Upper lobe of left lung (tissue), 6 donors: ENCODE data around the gene MSI2. TPM values are rescaled to one million over a fixed set of nuclear protein-coding genes. Genes with fewer than 3 reads are reported as not detected.
A peak's percentile ranks its signal among the peaks of the same experiment; 100 is the strongest.

Experiments used
- ATAC-seq, 2 donors: fragments of 200-7000 bp; cut with Tn5 transposase; one replicate each; pipeline ENCODE4 v1.9.1; 2022; ENCODE audit warnings: mild to moderate bottlenecking in 2 of 2, moderate library complexity in 2 of 2; ENCODE audit not compliant: low FRiP score in 2 of 2
- DNase-seq, 2 donors: peaks; one replicate each; pipeline ENCODE4 v3.0.0-alpha.2; 2019 to 2020
- H3K27ac ChIP-seq, 4 donors: fragments of 200-600 bp; sonication (generic); one replicate each; pipeline ENCODE4 v1.5.1; 2016 to 2019
- H3K27me3 ChIP-seq, 4 donors: fragments of 200-600 bp; sonication (generic); one replicate each; pipeline ENCODE4 v1.5.1; 2017 to 2019
- H3K36me3 ChIP-seq, 4 donors: fragments of 200-600 bp; sonication (generic); one replicate each; pipeline ENCODE4 v1.5.1; 2016 to 2019
- H3K4me1 ChIP-seq, 4 donors: fragments of 200-600 bp; sonication (generic); one replicate each; pipeline ENCODE4 v1.5.1; 2018 to 2019
- H3K4me3 ChIP-seq, 4 donors: fragments of 200-600 bp; sonication (generic); one replicate each; pipeline ENCODE4 v1.5.1; 2017 to 2019; ENCODE audit warnings: mild to moderate bottlenecking in 2 of 4, moderate library complexity in 1 of 4
- H3K9me3 ChIP-seq, 4 donors: fragments of 200-600 bp; sonication (generic); one replicate each; pipeline ENCODE4 v1.5.1; 2018 to 2019
- EP300 ChIP-seq, 4 donors: sonication (generic); formaldehyde crosslinking; IDR thresholded peaks; one replicate each; pipeline ENCODE4 v1.5.1; 2017; ENCODE audit warnings: antibody characterized with exemption in 4 of 4, control low read depth in 2 of 4
- POLR2A ChIP-seq, 4 donors: fragments of 450-650 bp; IDR thresholded peaks; one replicate each; pipeline ENCODE4 v1.5.1; 2016 to 2017; ENCODE audit warnings: antibody characterized with exemption in 4 of 4, mild to moderate bottlenecking in 2 of 4
- POLR2AphosphoS5 ChIP-seq, 2 donors: sonication (generic); formaldehyde crosslinking; IDR thresholded peaks; one replicate each; pipeline ENCODE4 v1.5.1; 2017; ENCODE audit warnings: antibody characterized with exemption in 2 of 2
- WGBS, 2 donors: methylation state at CpG; one replicate each; pipeline ENCODE4 v1.1.5; 2017 to 2018; 5-methylcytosine and 5-hydroxymethylcytosine counted together
- total RNA-seq, 6 donors: library from RNA; depleted of rRNA in 4 of 6; stranded (reverse); fragments of >200 nt in 4 of 6; gene quantifications; one replicate each; pipeline versions ENCODE4 v1.1.0 to v1.2.1, GENCODE V29; 2016 to 2021
- TF ChIP-seq, protein P1 (sequence below), 6 experiments: fragments of 450-650 bp in 4 of 6; fragments of 200-600 bp in 2 of 6; sonication (generic) in 2 of 6; IDR thresholded peaks; one replicate each; pipeline ENCODE4 v1.5.1; 2016 to 2019; ENCODE audit warnings: antibody characterized with exemption in 6 of 6
- donor health status: DM: no; HTN: no; CAD: no; lungs with moderate emphysema.
- donor health status: DM: no; HTN: yes; CAD: no; lungs with severe emphysema.

MSI2 gene
- total RNA-seq, 6 donors from 2014 or later = 20.1 to 44.0 (median 32.2) TPM

DNA sequence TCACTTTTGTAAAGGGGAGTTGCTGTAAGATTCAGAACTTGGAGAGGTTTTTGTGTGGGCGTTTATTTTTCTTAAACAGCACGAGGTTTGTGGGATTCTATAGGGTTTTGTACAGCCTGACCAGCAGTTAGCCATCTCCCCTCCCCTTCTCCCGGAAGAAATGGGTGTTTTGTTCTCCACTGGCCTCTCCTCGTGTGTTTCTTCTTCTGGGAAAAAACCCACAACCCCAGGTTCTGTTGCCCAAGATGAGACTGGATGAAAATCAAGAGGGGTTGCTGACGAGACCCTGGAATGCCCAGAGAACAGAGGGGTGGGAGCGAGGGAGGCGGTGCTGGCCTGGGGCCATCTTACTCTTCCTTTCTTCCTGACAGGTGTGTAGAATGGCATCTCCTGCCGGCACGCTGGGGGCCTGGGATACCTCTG is 186.1 kb downstream of the MSI2 start:
- DNase-seq (no peak), ATAC-seq (no peak)
- Histone ChIP-seq H3K4me3 (no peak overlapping the region), H3K27ac (no peak overlapping the region), H3K36me3 (no peaks in the 10 kb centered on the region), H3K27me3 (no peaks in the 10 kb centered on the region), H3K4me1 (peaks cover 8 to 19% (median 13%) of the 10 kb centered on the region in 4 donors), H3K9me3 (no peaks in the 10 kb centered on the region)
- TF ChIP-seq POLR2A (IDR thresholded peaks at IDR 0.05) (no peak), EP300 (IDR thresholded peaks at IDR 0.05) (no peak), POLR2AphosphoS5 (IDR thresholded peaks at IDR 0.05) (no peak)
- TF ChIP-seq, protein P1, sequence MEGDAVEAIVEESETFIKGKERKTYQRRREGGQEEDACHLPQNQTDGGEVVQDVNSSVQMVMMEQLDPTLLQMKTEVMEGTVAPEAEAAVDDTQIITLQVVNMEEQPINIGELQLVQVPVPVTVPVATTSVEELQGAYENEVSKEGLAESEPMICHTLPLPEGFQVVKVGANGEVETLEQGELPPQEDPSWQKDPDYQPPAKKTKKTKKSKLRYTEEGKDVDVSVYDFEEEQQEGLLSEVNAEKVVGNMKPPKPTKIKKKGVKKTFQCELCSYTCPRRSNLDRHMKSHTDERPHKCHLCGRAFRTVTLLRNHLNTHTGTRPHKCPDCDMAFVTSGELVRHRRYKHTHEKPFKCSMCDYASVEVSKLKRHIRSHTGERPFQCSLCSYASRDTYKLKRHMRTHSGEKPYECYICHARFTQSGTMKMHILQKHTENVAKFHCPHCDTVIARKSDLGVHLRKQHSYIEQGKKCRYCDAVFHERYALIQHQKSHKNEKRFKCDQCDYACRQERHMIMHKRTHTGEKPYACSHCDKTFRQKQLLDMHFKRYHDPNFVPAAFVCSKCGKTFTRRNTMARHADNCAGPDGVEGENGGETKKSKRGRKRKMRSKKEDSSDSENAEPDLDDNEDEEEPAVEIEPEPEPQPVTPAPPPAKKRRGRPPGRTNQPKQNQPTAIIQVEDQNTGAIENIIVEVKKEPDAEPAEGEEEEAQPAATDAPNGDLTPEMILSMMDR (IDR thresholded peaks at IDR 0.05) = no peak
- 75 to 76% methylated on average over 9 of the region's 9 CpGs for WGBS, 2 donors

DNA sequence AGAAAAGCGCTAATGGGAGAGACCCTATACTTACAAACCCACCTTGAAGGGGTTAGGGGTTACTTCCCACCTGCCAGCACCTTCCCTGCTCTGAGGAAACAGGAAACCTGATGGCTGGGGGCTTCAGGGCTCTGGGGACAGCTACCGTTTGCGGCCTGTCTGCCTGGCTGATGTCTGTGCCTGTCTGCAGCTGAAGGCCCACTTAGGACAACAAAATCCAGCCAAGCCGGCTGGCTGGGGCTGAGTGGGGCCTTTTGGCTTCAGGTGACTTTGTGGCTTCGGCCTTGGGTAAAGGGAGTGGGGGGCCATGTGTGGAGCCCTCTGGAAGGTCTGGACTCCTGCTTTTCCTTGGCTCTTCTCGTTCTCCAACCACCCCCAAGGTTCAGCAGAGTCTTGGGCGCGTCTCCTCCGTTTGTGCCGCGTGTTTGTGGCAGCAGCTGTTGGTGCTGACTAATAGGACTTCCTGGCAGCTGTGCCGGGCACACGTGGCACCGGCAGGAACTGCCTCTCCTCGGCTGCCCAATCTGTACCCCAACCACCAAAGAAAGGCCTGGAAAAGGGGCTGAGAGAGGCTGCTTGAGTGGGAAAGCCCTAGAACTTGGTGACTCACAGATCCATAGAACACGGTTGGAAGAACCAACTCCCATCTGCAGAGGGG is 186.7 kb downstream of the MSI2 start:
- WGBS, 2 donors = 58 to 72% methylated on average over 6 to 15 of the region's 16 CpGs
- H3K4me3 ChIP-seq = no peak overlapping the region
- H3K36me3 ChIP-seq = no peaks in the 10 kb centered on the region
- H3K9me3 ChIP-seq = no peaks in the 10 kb centered on the region
- H3K27ac ChIP-seq = no peak overlapping the region
- no peaks in the 10 kb centered on the region for H3K27me3 ChIP-seq
- ATAC-seq = peak in 1 of 2 donors; percentile 37
- no peak for DNase-seq
- TF ChIP-seq, protein P1 (IDR thresholded peaks at IDR 0.05) = no peak
- TF ChIP-seq EP300 (IDR thresholded peaks at IDR 0.05) (no peak), POLR2AphosphoS5 (IDR thresholded peaks at IDR 0.05) (no peak), POLR2A (IDR thresholded peaks at IDR 0.05) (no peak)
- H3K4me1 ChIP-seq = peaks cover 8 to 19% (median 13%) of the 10 kb centered on the region in 4 donors

DNA sequence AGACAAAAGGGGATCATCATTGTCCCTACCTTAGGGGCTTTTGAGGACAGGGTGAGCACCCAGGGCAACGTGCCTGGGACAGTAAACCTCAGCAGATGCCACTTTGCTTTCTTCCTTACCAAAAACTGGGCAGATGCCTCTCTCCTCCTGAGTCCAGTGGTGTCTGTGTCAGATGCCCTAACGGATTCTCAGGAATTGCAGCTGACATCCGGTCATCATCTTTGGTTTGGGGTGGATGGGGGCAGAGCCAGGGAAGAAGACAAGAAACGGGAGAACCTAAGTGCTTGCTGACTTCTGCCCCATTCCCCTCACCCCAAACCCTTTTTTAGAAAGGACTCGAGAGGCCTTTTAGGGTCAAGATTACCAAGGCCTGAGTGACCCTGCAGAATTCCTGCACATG is 187.5 kb downstream of the MSI2 start:
- Histone ChIP-seq H3K27me3 (no peaks in the 10 kb centered on the region), H3K4me1 (peaks cover 8 to 19% (median 13%) of the 10 kb centered on the region in 4 donors), H3K36me3 (no peaks in the 10 kb centered on the region), H3K4me3 (no peak overlapping the region), H3K27ac (no peak overlapping the region), H3K9me3 (no peaks in the 10 kb centered on the region)
- TF ChIP-seq EP300 (IDR thresholded peaks at IDR 0.05) (no peak), POLR2A (IDR thresholded peaks at IDR 0.05) (no peak), POLR2AphosphoS5 (IDR thresholded peaks at IDR 0.05) (no peak)
- TF ChIP-seq, protein P1 (IDR thresholded peaks at IDR 0.05) = no peak
- WGBS, 2 donors = 81 to 94% methylated on average over 4 to 5 of the region's 5 CpGs
- ATAC-seq (no peak), DNase-seq (no peak)

DNA sequence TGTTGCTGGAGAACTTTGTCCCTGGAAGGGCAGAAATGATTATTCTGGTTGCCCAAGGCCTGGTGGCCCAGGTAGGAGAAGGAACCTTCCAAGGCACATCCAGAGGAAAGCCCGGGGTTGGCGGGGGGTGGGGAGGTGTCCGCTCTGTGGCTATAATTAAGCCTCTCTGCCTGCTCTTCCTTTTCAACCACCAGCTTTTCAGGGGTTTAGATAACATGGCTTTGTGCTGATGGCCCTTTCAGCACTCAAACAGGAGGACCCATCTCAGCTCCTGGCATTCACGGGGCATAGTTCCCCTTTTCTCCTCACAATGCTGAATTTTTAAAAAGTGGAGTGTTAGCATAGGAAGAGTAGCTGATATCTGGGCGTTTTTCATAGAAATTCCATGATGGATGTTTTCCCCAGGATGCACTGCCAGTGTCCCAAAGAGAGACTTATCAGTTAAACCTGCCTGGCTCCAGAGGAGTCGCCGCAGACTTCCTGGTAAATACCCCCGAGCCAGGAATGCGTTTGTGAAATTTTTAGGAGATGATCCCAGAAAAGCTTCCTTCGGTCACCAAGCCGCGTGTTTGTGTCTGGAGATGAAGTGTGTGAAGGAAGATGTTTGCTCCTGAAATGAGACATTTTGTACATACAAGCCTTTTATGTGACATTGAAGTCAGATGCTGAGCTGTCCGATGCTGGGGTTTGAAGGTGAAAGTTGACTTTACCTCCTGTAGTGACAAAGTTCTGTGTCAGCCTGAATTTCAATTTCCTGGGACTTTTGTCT is 188.5 kb downstream of the MSI2 start:
- ATAC-seq = no peak
- Histone ChIP-seq H3K27me3 (no peaks in the 10 kb centered on the region), H3K4me1 (peaks cover 8 to 18% (median 13%) of the 10 kb centered on the region in 4 donors), H3K27ac (no peak overlapping the region), H3K36me3 (no peaks in the 10 kb centered on the region), H3K4me3 (no peak overlapping the region), H3K9me3 (no peaks in the 10 kb centered on the region)
- WGBS, 2 donors = 62 to 67% methylated on average over 13 of the region's 13 CpGs
- DNase-seq = no peak
- no peak for TF ChIP-seq POLR2AphosphoS5 (IDR thresholded peaks at IDR 0.05)
- TF ChIP-seq, protein P1 (IDR thresholded peaks at IDR 0.05) = no peak
- no peak for TF ChIP-seq EP300 (IDR thresholded peaks at IDR 0.05)
- TF ChIP-seq POLR2A (IDR thresholded peaks at IDR 0.05) = no peak
